ENCODE data around the gene ARHGAP22. TPM values are rescaled to one million over a fixed set of nuclear protein-coding genes. Genes with fewer than 3 reads are reported as not detected.

The ARHGAP22 gene
- polyA plus RNA-seq, 1 experiment = 7.2 TPM

DNA sequence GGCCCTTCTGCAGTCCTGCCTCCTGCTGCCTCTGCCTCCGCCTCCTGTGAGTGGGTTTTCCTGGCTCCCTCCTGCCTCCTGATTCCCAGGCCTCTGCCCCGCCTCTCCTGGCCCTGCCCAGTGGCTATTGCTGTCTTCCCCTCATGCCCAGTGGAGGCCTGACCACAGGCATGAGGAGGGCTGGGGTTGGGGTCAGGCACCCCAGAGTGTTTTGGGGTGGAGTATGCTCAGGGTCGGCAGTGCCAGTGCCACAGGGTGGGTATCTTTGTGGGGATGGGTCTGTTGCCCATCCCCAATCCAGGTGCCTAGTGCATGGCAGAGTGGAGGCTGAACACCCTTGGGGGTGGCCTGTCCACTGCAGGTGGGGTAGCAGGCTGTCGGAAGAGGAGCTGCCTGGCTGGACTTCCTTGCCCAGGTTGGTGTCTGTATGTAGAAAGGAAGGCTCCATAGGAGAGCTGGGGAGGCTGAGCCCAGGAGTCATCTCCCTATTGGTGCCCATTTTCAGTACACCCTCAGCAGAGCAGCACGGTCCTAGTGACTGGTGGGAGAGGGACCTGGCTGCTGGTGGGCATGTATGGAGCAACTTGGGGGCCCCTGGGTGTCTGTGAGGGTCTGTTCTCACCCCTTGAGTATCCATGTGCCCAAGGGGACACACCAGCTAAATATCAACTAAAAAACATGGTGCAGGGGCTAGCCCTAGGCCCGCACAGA is 62.2 kb downstream of the ARHGAP22 start:
- no peak for DNase-seq (ENCODE audit: low read depth)
- no peaks in the 10 kb centered on the region for H3K36me3 ChIP-seq (ENCODE audit: control insufficient read depth, insufficient read depth, low read length)
- ChIA-PET CTCF (interaction anchor here (0.6 to 28.7 kb wide), 3 partner anchors 9 to 116 kb away, joined by 5 to 739 read pairs (median 20); no protein-coding TSS in a partner anchor), POLR2A (interaction anchor here (0.6 kb wide), 1 partner anchor 115 kb away, joined by 3 read pairs; no protein-coding TSS in a partner anchor)
- TF ChIP-seq, protein P1, sequence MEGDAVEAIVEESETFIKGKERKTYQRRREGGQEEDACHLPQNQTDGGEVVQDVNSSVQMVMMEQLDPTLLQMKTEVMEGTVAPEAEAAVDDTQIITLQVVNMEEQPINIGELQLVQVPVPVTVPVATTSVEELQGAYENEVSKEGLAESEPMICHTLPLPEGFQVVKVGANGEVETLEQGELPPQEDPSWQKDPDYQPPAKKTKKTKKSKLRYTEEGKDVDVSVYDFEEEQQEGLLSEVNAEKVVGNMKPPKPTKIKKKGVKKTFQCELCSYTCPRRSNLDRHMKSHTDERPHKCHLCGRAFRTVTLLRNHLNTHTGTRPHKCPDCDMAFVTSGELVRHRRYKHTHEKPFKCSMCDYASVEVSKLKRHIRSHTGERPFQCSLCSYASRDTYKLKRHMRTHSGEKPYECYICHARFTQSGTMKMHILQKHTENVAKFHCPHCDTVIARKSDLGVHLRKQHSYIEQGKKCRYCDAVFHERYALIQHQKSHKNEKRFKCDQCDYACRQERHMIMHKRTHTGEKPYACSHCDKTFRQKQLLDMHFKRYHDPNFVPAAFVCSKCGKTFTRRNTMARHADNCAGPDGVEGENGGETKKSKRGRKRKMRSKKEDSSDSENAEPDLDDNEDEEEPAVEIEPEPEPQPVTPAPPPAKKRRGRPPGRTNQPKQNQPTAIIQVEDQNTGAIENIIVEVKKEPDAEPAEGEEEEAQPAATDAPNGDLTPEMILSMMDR (IDR thresholded peaks at IDR 0.05; ENCODE audit: insufficient read depth, low read depth, low read length) = no peak
- no peak overlapping the region for H3K4me3 ChIP-seq (ENCODE audit: low read depth, low read length)
- H3K27me3 ChIP-seq (ENCODE audit: control insufficient read depth, insufficient read depth, low read length) = no peaks in the 10 kb centered on the region

DNA sequence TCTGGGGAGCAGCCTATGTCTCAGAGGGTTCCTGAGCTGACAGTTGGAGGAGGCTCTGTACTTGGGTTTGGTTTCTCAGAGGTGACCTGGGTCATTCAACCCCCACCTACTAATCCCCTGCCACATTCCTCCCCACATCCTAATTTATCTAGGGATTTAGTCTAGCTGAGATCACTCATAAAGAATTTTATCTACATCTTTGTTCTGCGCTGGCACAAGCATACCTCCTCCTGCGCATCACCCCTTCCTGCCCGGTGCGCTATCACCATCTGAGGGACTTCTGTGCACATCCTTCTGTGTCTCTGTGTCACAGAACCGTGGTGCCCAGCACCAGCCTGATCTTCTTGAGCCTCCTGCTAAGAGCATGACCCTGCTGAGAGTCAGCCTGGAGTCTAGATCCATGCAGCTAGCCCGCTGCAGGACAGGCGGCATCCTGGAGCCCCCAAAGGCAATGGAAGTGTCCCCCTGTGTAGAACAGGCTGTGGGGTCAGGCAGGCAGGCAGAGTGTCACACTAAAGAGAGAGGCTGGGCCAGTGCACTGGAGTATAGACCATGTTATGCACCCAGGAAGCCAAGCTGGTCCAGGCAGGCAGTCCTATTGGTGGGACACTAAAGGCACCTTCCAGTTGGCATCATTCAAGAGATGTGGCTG is 63.6 kb downstream of the ARHGAP22 start:
- DNase-seq (ENCODE audit: low read depth) = no peak
- no peak overlapping the region for H3K4me3 ChIP-seq (ENCODE audit: low read depth, low read length)
- ChIA-PET CTCF (interaction anchor here (0.8 to 28.7 kb wide), 6 partner anchors 11 to 178 kb away, joined by 3 to 739 read pairs (median 13); no protein-coding TSS in a partner anchor), POLR2A (no interaction called here)
- TF ChIP-seq, protein P1 (IDR thresholded peaks at IDR 0.05; ENCODE audit: insufficient read depth, low read depth, low read length) = no peak
- H3K36me3 ChIP-seq (ENCODE audit: control insufficient read depth, insufficient read depth, low read length) = peaks cover under 1% of the 10 kb centered on the region; the same call in 1 of the 2 replicates
- no peaks in the 10 kb centered on the region for H3K27me3 ChIP-seq (ENCODE audit: control insufficient read depth, insufficient read depth, low read length)

DNA sequence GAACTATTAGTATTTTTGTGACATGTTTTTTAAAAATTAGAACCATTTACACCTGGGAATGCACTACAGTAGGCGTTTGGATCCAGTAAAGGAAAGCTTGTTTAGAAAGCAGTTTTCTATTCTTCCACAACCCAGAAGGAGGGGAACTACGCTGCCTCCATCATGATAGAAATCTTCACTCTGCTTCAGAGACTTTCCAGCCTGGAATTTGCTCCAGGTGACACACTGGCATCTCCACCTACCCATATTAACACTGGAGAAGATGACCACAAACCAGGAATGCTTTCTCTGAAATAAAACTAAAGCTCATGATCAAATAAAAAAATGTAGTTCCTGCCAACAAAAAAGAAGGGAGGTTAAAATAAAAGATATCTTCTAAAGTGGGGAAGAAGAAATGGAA is 66.3 kb downstream of the ARHGAP22 start:
- no peaks in the 10 kb centered on the region for H3K27me3 ChIP-seq (ENCODE audit: control insufficient read depth, insufficient read depth, low read length)
- DNase-seq (ENCODE audit: low read depth) = no peak
- H3K36me3 ChIP-seq (ENCODE audit: control insufficient read depth, insufficient read depth, low read length) = peaks cover 2% of the 10 kb centered on the region
- H3K4me3 ChIP-seq (ENCODE audit: low read depth, low read length) = no peak overlapping the region
- ChIA-PET CTCF (interaction anchor here (0.7 to 28.7 kb wide), 8 partner anchors 8 to 177 kb away, joined by 3 to 739 read pairs (median 6); no protein-coding TSS in a partner anchor), POLR2A (no interaction called here)
- TF ChIP-seq, protein P1 (IDR thresholded peaks at IDR 0.05; ENCODE audit: insufficient read depth, low read depth, low read length) = no peak

DNA sequence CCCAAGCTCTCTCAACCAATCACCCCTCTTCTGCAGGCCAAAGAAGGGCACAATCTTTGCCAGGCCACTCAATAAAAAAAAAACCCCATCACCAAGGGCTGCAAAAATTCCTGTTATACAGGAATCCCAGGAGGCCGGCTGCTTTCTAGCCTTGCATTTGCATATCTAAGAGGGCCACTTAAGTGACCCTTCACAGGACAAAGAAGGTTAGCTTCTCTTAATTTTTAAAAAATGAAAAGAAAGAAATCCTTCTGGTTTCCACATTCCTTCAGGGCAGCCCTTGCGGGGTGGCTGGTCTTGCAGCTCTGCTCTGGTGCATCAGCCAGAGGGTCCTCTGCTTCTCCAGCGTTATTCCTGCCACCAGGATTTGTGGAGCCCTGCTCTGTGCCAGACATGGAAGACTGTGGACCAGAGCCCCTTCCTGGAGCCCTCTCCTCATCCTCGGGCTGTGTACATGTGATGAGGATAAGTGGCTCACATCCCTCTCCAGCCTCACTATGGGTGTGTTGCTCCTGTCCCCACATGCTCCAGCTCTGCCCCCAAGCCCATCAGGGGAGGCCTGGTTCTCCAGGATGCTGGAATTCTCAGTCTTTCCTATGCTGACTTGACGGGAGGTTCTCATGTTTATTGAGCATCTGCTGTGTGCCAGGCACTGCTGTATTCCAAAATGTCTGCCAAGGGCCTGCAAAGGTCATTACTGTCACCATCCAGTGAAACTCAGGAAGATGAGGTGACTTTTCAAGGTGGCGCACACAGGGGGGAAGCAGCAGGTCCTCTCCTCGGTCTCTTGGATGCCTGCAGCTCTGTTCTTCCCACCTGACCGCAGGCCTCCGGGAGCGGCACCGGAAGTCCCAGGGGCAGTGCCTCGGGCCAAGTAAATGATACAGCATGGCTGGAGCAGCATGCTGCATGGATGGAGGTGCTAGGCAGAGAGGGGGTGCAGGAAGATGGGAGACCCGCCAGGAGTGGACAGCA is 67.7 kb downstream of the ARHGAP22 start:
- H3K36me3 ChIP-seq (ENCODE audit: control insufficient read depth, insufficient read depth, low read length) = peaks cover 2% of the 10 kb centered on the region

More for the DNA sequence above, 67.7 kb downstream of the ARHGAP22 start:
- TF ChIP-seq, protein P1 (IDR thresholded peaks at IDR 0.05; ENCODE audit: insufficient read depth, low read depth, low read length) = no peak
- ChIA-PET CTCF (interaction anchor here (1.1 to 28.7 kb wide), 7 partner anchors 9 to 121 kb away, joined by 3 to 739 read pairs (median 6); no protein-coding TSS in a partner anchor), POLR2A (no interaction called here)
- Histone ChIP-seq H3K27me3 (ENCODE audit: control insufficient read depth, insufficient read depth, low read length) (no peaks in the 10 kb centered on the region), H3K4me3 (ENCODE audit: low read depth, low read length) (no peak overlapping the region)
- DNase-seq (ENCODE audit: low read depth) = no peak

Data from BJ (cell line).